T47D (cell line): ENCODE data around the gene MIER2.
A peak's percentile ranks its signal among the peaks of the same experiment; 100 is the strongest.
"Not testable (repeated sequence)": the region's sequence is repeated elsewhere in the genome, so short reads cannot be mapped to it uniquely, and the experiment has no call there.

Experiments
- DNase-seq, 2 experiments: peaks; one replicate each; pipeline versions ENCODE4 v3.0.0 to v3.0.0-alpha.2; 2011 to 2012; ENCODE audit warnings: low read depth in 1 of 2, low spot score in 1 of 2
- JUND ChIP-seq: IDR thresholded peaks from 2 replicates; pipeline ENCODE4 v1.6.1; 2012; ENCODE audit warnings: low read depth
- in situ Hi-C: cut with HindIII; loops from 2 replicates; pipeline ENCODE4 v1.10.0; 2016; ENCODE audit warnings: low sequenced_read_pairs, low pct_unique_long_range_greater_than_20kb

MIER2 gene

GRCh38 chr19:344625-345319 lies at the start of gene MIER2:
TSS of gene MIER2 (minus strand) at chr19:344796. CDS start at chr19:344782, 14 bp downstream.
- peak; percentile 85 to 93 for DNase-seq
- TF ChIP-seq JUND = no peak
- in situ Hi-C loops = no loop called here

GRCh38 chr19:393560-393959 lies 49.0 kb upstream of the MIER2 start:
- DNase-seq, in situ Hi-C loops: not testable (repeated sequence)

- no peak for DNase-seq
- in situ Hi-C loops = no loop called here
- TF ChIP-seq JUND = no peak
These were observed 47.9 kb upstream of the MIER2 start for GRCh38 chr19:392375-392970.

- TF ChIP-seq JUND = no peak
- no peak for DNase-seq
- in situ Hi-C loops = no loop called here
These were observed 47.3 kb upstream of the MIER2 start for GRCh38 chr19:391726-392374.

- no peak for DNase-seq
- in situ Hi-C loops = no loop called here
- no peak for TF ChIP-seq JUND
These were observed 46.6 kb upstream of the MIER2 start for GRCh38 chr19:391207-391557.

- TF ChIP-seq JUND = no peak
- DNase-seq = no peak
- in situ Hi-C loops = no loop called here
These were observed 46.0 kb upstream of the MIER2 start for GRCh38 chr19:390386-391206.

GRCh38 chr19:389935-390289 lies 45.3 kb upstream of the MIER2 start:
- in situ Hi-C loops = no loop called here
- no peak for TF ChIP-seq JUND
- DNase-seq = no peak

- in situ Hi-C loops = no loop called here
- no peak for DNase-seq
- TF ChIP-seq JUND = no peak
These were observed 44.8 kb upstream of the MIER2 start for GRCh38 chr19:389255-389934.

- in situ Hi-C loops = no loop called here
- TF ChIP-seq JUND = no peak
- no peak for DNase-seq
These were observed 44.1 kb upstream of the MIER2 start for GRCh38 chr19:388691-389090.

GRCh38 chr19:387777-388176 lies 43.2 kb upstream of the MIER2 start:
- no peak for DNase-seq
- no peak for TF ChIP-seq JUND
- in situ Hi-C loops = no loop called here

GRCh38 chr19:386632-387301 lies 42.2 kb upstream of the MIER2 start:
- in situ Hi-C loops, DNase-seq: not testable (repeated sequence)

GRCh38 chr19:386189-386588 lies 41.6 kb upstream of the MIER2 start:
- DNase-seq, in situ Hi-C loops: not testable (repeated sequence)
